Rectal smooth muscle tissue (tissue), 1 donor: ENCODE data around the gene ZSCAN31.
"Not testable (repeated sequence)": the region's sequence is repeated elsewhere in the genome, so short reads cannot be mapped to it uniquely, and the experiment has no call there.

Source experiments
- H3K27ac ChIP-seq: one replicate; pipeline ENCODE4 v1.7.0; 2013; ENCODE audit warnings: low read depth, low read length, inconsistent platforms
- H3K27me3 ChIP-seq: one replicate; pipeline ENCODE4 v1.7.0; 2013; ENCODE audit warnings: low read length; ENCODE audit not compliant: control insufficient read depth, insufficient read depth
- H3K36me3 ChIP-seq: one replicate; pipeline ENCODE4 v1.7.0; 2013; ENCODE audit warnings: low read length; ENCODE audit not compliant: control insufficient read depth, insufficient read depth
- H3K4me1 ChIP-seq: one replicate; pipeline ENCODE4 v1.7.0; 2013; ENCODE audit warnings: low read length; ENCODE audit not compliant: control insufficient read depth, insufficient read depth
- H3K4me3 ChIP-seq: one replicate; pipeline ENCODE4 v1.7.0; 2013; ENCODE audit warnings: low read length
- H3K9ac ChIP-seq: one replicate; pipeline ENCODE4 v1.7.0; 2013; ENCODE audit warnings: low read length

The ZSCAN31 gene

DNA sequence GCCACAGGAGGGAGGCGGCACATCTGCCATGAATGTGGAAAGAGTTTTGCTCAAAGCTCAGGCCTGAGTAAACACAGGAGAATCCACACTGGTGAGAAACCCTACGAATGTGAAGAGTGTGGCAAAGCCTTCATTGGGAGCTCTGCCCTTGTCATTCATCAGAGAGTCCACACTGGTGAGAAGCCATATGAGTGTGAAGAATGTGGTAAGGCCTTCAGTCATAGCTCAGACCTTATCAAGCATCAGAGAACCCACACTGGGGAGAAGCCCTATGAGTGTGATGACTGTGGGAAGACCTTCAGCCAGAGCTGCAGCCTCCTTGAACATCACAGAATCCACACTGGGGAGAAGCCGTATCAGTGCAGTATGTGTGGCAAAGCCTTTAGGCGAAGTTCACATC, 29.6 kb upstream of the ZSCAN31 start:
- H3K9ac ChIP-seq, H3K27me3 ChIP-seq, H3K4me1 ChIP-seq, H3K4me3 ChIP-seq, H3K27ac ChIP-seq: not testable (repeated sequence)
- H3K36me3 ChIP-seq: peaks cover 14% of the 10 kb centered on the region

GRCh38 chr6:28360961-28361360, 25.0 kb upstream of the ZSCAN31 start:
- H3K27ac ChIP-seq: no peak overlapping the region
- no peak overlapping the region for H3K9ac ChIP-seq
- H3K27me3 ChIP-seq: no peaks in the 10 kb centered on the region
- H3K4me1 ChIP-seq: peaks cover 10% of the 10 kb centered on the region
- no peak overlapping the region for H3K4me3 ChIP-seq
- peaks cover 13% of the 10 kb centered on the region for H3K36me3 ChIP-seq

DNA sequence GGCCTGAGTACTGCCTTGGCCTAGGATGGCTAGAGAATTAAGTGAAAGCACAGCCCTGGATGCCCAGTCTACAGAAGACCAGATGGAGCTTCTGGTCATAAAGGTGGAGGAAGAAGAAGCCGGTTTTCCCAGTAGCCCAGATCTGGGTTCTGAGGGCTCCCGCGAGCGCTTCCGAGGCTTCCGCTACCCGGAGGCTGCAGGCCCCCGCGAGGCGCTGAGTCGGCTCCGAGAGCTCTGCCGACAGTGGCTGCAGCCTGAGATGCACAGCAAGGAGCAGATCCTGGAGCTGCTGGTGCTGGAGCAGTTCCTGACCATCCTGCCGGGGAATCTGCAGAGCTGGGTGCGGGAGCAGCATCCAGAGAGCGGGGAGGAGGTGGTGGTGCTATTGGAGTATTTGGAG, 23.6 kb upstream of the ZSCAN31 start:
- not testable (repeated sequence) for H3K27me3 ChIP-seq, H3K27ac ChIP-seq, H3K9ac ChIP-seq, H3K36me3 ChIP-seq, H3K4me3 ChIP-seq
- H3K4me1 ChIP-seq: peaks cover 21% of the 10 kb centered on the region

DNA sequence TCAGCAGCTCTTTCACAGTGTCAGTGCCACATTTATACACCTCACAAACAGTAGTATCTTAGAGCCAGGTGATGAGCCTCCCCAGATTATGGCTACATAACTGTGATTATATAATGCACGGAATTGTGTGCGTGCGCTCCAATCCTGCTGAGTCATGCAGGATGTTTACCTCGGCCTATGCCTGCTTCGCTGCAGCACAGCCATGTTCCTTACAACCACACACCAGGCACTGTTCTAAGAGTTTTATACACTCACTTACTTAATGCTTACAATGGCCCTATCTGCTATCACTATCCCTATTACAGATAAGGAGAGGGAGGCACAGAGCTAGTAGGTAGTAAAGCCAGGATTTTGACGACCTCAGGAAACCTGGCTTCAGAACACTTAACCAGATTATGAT, 21.1 kb upstream of the ZSCAN31 start:
- peaks cover 25% of the 10 kb centered on the region for H3K4me1 ChIP-seq
- peak overlapping the region; percentile 62 for H3K4me3 ChIP-seq
- no peak overlapping the region for H3K9ac ChIP-seq
- peak overlapping the region; percentile 90 for H3K27ac ChIP-seq
- H3K36me3 ChIP-seq: peaks cover 2% of the 10 kb centered on the region
- no peaks in the 10 kb centered on the region for H3K27me3 ChIP-seq

- peak overlapping the region; percentile 90 for H3K27ac ChIP-seq
- H3K4me3 ChIP-seq: peak overlapping the region; percentile 62
- H3K36me3 ChIP-seq: peaks cover 2% of the 10 kb centered on the region
- no peaks in the 10 kb centered on the region for H3K27me3 ChIP-seq
- H3K9ac ChIP-seq: peak overlapping the region; percentile 29
- peaks cover 25% of the 10 kb centered on the region for H3K4me1 ChIP-seq
Measured at GRCh38 chr6:28356666-28357020, 20.7 kb upstream of the ZSCAN31 start.

GRCh38 chr6:28355743-28356665, 20.1 kb upstream of the ZSCAN31 start:
- Histone ChIP-seq H3K27me3 (no peaks in the 10 kb centered on the region), H3K9ac (peak overlapping the region; percentile 29), H3K4me3 (peak overlapping the region; percentile 62)

GRCh38 chr6:28354688-28355554, 19.0 kb upstream of the ZSCAN31 start:
- no peaks in the 10 kb centered on the region for H3K27me3 ChIP-seq
- H3K36me3 ChIP-seq: no peaks in the 10 kb centered on the region
- no peak overlapping the region for H3K9ac ChIP-seq
- peaks cover 25% of the 10 kb centered on the region for H3K4me1 ChIP-seq
- peak overlapping the region; percentile 62 for H3K4me3 ChIP-seq
- H3K27ac ChIP-seq: peak overlapping the region; percentile 90

More at GRCh38 chr6:28355743-28356665, 20.1 kb upstream of the ZSCAN31 start:
- Histone ChIP-seq H3K27ac (peak overlapping the region; percentile 90), H3K4me1 (peaks cover 25% of the 10 kb centered on the region), H3K36me3 (no peaks in the 10 kb centered on the region)

- H3K4me3 ChIP-seq: peak overlapping the region; percentile 56
- no peaks in the 10 kb centered on the region for H3K27me3 ChIP-seq
- H3K4me1 ChIP-seq: peaks cover 25% of the 10 kb centered on the region
- peak overlapping the region; percentile 90 for H3K27ac ChIP-seq
- H3K36me3 ChIP-seq: no peaks in the 10 kb centered on the region
- H3K9ac ChIP-seq: no peak overlapping the region
Measured at GRCh38 chr6:28353981-28354676, 18.2 kb upstream of the ZSCAN31 start.

DNA sequence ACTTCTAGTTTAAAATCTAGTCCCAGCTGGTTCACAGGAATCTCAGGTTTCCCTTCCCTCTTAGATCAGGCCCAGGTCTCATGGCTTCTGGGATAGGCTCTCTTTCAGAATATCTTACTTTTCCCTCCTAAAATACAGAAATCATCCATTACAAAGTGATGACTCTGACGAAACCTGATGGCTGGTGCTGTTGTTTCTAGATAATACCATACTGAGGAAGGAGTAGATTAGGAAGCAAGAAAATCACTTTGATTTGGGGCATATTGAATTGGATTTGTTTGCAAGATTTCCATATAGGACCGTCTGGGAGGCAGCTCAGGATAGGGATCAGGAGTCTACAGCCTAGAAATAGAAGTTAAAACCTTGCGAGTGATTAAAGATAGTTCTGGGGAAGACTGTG, 17.4 kb upstream of the ZSCAN31 start:
- H3K4me3 ChIP-seq: peak overlapping the region; percentile 56

GRCh38 chr6:28351493-28351925, 15.6 kb upstream of the ZSCAN31 start:
- Histone ChIP-seq H3K27ac (no peak overlapping the region), H3K27me3 (no peaks in the 10 kb centered on the region), H3K4me1 (peaks cover 19% of the 10 kb centered on the region), H3K36me3 (no peaks in the 10 kb centered on the region), H3K9ac (no peak overlapping the region), H3K4me3 (no peak overlapping the region)

More for the DNA sequence above, 17.4 kb upstream of the ZSCAN31 start:
- Histone ChIP-seq H3K27ac (peak overlapping the region; percentile 90), H3K4me1 (peaks cover 25% of the 10 kb centered on the region), H3K27me3 (no peaks in the 10 kb centered on the region), H3K36me3 (no peaks in the 10 kb centered on the region), H3K9ac (no peak overlapping the region)

- no peaks in the 10 kb centered on the region for H3K36me3 ChIP-seq
- peaks cover 15% of the 10 kb centered on the region for H3K4me1 ChIP-seq
- peak overlapping the region; percentile 80 for H3K27ac ChIP-seq
- H3K27me3 ChIP-seq: no peaks in the 10 kb centered on the region
- peak overlapping the region; percentile 80 for H3K4me3 ChIP-seq
- no peak overlapping the region for H3K9ac ChIP-seq
Measured at GRCh38 chr6:28351087-28351486, 15.1 kb upstream of the ZSCAN31 start.
